ENCODE measurements around the gene CYB5D1. TPM values are rescaled to one million over a fixed set of nuclear protein-coding genes. Genes with fewer than 3 reads are reported as not detected.

CYB5D1 gene
- total RNA-seq, 4 donors from 2014 or later = 3.3 to 5.1 (median 4.2) TPM

GRCh38 chr17:7894226-7894625, 36.4 kb downstream of the CYB5D1 start:
- no peaks in the 10 kb centered on the region for H3K9me3 ChIP-seq
- no peak overlapping the region for H3K4me3 ChIP-seq

DNA sequence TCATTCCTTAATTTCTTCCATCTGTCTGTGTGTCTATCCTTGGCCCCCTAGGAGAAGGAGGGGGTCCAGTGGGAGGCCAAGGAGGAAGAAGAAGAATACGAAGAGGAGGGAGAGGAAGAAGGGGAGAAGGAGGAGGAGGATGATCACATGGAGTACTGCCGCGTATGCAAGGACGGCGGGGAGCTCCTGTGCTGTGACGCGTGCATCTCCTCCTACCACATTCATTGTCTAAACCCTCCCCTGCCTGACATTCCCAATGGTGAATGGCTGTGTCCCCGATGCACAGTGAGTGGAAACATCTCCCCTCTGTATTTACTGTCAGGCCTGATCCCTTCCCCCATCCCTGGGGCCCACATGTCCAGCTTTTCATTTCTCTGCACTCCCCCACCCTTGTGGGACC, 37.1 kb downstream of the CYB5D1 start:
- no peak overlapping the region for H3K27ac ChIP-seq
- no peak for TF ChIP-seq POLR2A (IDR thresholded peaks at IDR 0.05)
- TF ChIP-seq, protein P1, sequence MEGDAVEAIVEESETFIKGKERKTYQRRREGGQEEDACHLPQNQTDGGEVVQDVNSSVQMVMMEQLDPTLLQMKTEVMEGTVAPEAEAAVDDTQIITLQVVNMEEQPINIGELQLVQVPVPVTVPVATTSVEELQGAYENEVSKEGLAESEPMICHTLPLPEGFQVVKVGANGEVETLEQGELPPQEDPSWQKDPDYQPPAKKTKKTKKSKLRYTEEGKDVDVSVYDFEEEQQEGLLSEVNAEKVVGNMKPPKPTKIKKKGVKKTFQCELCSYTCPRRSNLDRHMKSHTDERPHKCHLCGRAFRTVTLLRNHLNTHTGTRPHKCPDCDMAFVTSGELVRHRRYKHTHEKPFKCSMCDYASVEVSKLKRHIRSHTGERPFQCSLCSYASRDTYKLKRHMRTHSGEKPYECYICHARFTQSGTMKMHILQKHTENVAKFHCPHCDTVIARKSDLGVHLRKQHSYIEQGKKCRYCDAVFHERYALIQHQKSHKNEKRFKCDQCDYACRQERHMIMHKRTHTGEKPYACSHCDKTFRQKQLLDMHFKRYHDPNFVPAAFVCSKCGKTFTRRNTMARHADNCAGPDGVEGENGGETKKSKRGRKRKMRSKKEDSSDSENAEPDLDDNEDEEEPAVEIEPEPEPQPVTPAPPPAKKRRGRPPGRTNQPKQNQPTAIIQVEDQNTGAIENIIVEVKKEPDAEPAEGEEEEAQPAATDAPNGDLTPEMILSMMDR (IDR thresholded peaks at IDR 0.05) = no peak
- peaks cover 0 to 5% (median 0%) of the 10 kb centered on the region in 4 donors for H3K4me1 ChIP-seq
- DNase-seq = no peak
- no peaks in the 10 kb centered on the region for H3K27me3 ChIP-seq
- no peaks in the 10 kb centered on the region for H3K9me3 ChIP-seq
- peaks cover 0 to 87% (median 0%) of the 10 kb centered on the region in 3 donors for H3K36me3 ChIP-seq
- H3K4me3 ChIP-seq = no peak overlapping the region

More at GRCh38 chr17:7894226-7894625, 36.4 kb downstream of the CYB5D1 start:
- DNase-seq = no peak
- H3K27ac ChIP-seq = no peak overlapping the region
- no peaks in the 10 kb centered on the region for H3K27me3 ChIP-seq
- peaks cover 0 to 81% (median 0%) of the 10 kb centered on the region in 3 donors for H3K36me3 ChIP-seq
- peaks cover 0 to 11% (median 0%) of the 10 kb centered on the region in 4 donors for H3K4me1 ChIP-seq
- TF ChIP-seq, protein P1 (IDR thresholded peaks at IDR 0.05) = no peak
- no peak for TF ChIP-seq POLR2A (IDR thresholded peaks at IDR 0.05)

DNA sequence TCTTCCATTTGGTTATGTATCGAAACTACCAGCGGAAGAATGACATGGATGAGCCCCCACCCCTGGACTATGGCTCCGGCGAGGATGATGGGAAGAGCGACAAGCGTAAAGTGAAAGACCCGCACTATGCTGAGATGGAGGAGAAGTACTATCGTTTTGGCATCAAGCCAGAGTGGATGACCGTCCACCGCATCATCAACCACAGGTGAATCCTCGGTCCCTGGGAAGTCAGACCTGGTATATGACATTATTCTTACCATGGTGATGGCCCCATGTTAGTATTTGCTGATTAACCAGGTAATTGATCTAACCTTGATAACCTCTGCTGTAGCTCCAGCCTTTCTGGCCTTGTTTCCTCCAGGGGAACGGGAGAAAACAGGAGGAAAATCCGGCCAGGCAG, 39.3 kb downstream of the CYB5D1 start:
- Histone ChIP-seq H3K36me3 (peaks cover 0 to 92% (median 0%) of the 10 kb centered on the region in 3 donors), H3K4me3 (no peak overlapping the region), H3K27me3 (no peaks in the 10 kb centered on the region), H3K27ac (no peak overlapping the region), H3K4me1 (no peaks in the 10 kb centered on the region), H3K9me3 (no peaks in the 10 kb centered on the region)
- TF ChIP-seq POLR2A (IDR thresholded peaks at IDR 0.05) = no peak
- DNase-seq = no peak

GRCh38 chr17:7897773-7898172, 40.0 kb downstream of the CYB5D1 start:
- DNase-seq = peak in 1 of 3 donors; percentile 58
- H3K27ac ChIP-seq = no peak overlapping the region
- peaks cover 0 to 97% (median 0%) of the 10 kb centered on the region in 3 donors for H3K36me3 ChIP-seq
- H3K4me1 ChIP-seq = no peaks in the 10 kb centered on the region
- no peaks in the 10 kb centered on the region for H3K27me3 ChIP-seq
- no peaks in the 10 kb centered on the region for H3K9me3 ChIP-seq
- TF ChIP-seq POLR2A (IDR thresholded peaks at IDR 0.05) = no peak
- TF ChIP-seq, protein P1 (IDR thresholded peaks at IDR 0.05) = peak in 5 of 6 experiments; percentile 22 to 81 (median 73)
- H3K4me3 ChIP-seq = no peak overlapping the region

DNA sequence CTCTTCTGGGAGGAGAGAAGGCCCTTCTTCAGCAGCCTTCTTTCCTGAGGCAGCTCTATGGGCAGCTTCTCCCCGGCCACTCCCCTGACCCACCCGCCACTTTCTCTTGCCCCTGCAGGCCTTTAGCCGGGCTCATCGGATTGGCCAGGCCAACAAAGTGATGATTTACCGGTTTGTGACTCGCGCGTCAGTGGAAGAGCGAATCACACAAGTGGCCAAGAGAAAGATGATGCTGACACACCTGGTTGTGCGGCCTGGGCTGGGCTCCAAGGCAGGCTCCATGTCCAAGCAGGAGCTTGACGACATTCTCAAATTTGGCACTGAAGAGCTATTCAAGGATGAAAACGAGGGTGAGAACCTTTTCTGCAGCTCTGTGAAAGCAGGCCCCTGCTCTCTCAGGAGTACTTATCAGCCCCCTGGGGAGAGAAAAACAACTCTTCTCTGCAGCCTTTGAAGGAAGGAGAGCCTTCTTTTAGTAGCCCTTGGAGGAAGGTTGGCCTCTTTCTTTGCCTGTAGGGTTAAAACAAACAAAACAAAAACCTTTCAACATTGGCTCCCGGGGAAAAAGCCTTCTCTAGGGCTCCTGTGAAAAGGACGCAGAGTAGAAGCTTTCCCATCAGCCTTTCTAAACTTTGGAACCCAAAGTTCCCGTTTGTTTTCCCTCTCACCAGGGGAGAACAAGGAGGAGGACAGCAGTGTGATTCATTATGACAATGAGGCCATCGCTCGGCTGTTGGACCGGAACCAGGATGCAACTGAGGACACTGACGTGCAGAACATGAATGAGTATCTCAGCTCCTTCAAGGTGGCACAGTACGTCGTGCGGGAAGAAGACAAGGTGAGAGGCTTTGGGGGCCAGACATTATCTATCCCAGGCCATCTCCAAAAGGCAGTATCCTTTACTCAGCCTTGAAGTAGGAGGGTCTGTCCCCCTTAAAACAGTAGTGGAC, 45.6 kb downstream of the CYB5D1 start:
- no peaks in the 10 kb centered on the region for H3K9me3 ChIP-seq
- DNase-seq = no peak
- H3K36me3 ChIP-seq = peaks cover 0 to 98% (median 0%) of the 10 kb centered on the region in 3 donors
- no peaks in the 10 kb centered on the region for H3K27me3 ChIP-seq
- H3K4me1 ChIP-seq = no peaks in the 10 kb centered on the region
- TF ChIP-seq POLR2A (IDR thresholded peaks at IDR 0.05) = no peak
- TF ChIP-seq, protein P1 (IDR thresholded peaks at IDR 0.05) = no peak
- H3K27ac ChIP-seq = no peak overlapping the region
- H3K4me3 ChIP-seq = no peak overlapping the region

DNA sequence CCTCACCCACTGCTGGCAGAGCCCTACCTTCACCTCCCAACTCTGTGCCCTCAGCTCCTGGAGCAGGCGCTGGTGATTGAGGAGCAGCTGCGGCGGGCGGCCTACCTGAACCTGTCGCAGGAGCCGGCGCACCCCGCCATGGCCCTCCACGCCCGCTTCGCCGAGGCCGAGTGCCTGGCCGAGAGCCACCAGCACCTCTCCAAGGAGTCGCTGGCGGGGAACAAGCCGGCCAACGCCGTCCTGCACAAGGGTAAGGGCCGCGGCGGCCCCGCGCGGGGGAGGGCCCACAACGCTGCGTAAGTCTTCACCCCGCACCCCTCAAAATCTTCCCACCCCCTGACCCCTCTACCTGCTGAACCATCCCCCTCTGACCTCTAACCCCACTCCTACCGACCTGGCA, 51.3 kb downstream of the CYB5D1 start:
- H3K9me3 ChIP-seq = no peaks in the 10 kb centered on the region
- H3K4me3 ChIP-seq = no peak overlapping the region
- DNase-seq = no peak
- no peak overlapping the region for H3K27ac ChIP-seq
- no peaks in the 10 kb centered on the region for H3K27me3 ChIP-seq
- H3K36me3 ChIP-seq = peaks cover 0 to 83% (median 0%) of the 10 kb centered on the region in 3 donors
- TF ChIP-seq POLR2A (IDR thresholded peaks at IDR 0.05) = no peak
- TF ChIP-seq, protein P1 (IDR thresholded peaks at IDR 0.05) = no peak
- peaks cover 0 to under 1% (median 0%) of the 10 kb centered on the region in 4 donors for H3K4me1 ChIP-seq

All from Peyer's patch (tissue), 4 donors.